ENCODE measurements around the gene SIGLEC8.

The SIGLEC8 gene

DNA sequence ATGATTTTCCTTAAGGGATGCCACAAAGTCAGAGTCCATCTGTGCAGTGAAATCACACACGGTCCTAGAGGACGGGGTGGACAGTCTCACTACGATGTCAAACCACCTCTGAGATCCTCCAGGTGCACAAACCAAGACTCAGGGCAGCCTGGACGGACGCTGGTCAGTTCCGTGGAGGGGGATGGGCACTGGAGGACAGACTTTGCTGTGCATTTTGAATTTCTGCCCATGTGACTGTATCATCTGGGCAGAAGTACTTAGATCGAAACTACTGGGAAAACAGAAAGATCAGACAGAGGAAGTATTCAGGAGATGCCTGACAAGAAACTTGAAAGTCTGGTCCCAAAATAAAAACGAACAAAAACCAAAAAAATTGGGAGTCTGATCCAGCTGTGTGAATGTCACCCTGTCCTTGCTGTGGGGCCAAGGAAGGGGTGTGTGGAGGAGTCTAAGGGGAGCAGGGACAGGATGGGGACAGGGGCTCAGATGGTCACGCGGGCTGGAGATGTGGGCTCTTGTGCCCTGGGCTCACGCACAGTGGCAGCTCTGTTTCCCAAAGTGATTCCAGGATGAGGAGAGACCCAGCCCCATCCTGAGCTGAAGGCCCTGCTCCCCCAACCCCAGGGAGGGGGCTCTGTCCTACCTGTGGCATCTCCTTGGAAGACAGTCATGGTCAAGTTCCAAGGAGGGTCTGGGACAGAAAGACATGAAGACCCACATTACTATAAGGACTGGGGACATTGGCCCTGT is 1.5 kb downstream of the SIGLEC8 start:
- Histone ChIP-seq H2BK120ac (ENCODE audit: insufficient read depth, low read length, poor library complexity) (no peak overlapping the region), H3K79me1 (ENCODE audit: low read length) (peaks cover 1% of the 10 kb centered on the region), H3K9ac (ENCODE audit: low read length) (no peak overlapping the region), H3K18ac (ENCODE audit: low read length) (no peak overlapping the region), H3K14ac (ENCODE audit: low read length) (no peak overlapping the region), H3K4me3 (ENCODE audit: low read depth, low read length) (no peak overlapping the region), H3K4ac (ENCODE audit: low read depth, low read length) (no peak overlapping the region), H3K79me2 (ENCODE audit: control insufficient read depth, insufficient read depth, low read length, poor library complexity) (no peaks in the 10 kb centered on the region), H2AFZ (ENCODE audit: insufficient read depth, low read length, poor library complexity) (no peak overlapping the region), H4K8ac (ENCODE audit: low read depth, low read length) (no peak overlapping the region), H3K36me3 (ENCODE audit: control insufficient read depth in 1 of 2, insufficient read depth in 2 of 2, low read length in 2 of 2) (no peaks in the 10 kb centered on the region), H4K91ac (ENCODE audit: low read depth, low read length) (no peak overlapping the region), H2AK5ac (ENCODE audit: low read length) (no peak overlapping the region), H3K9me3 (ENCODE audit: insufficient read depth, low read depth, low read length) (peaks cover 34% of the 10 kb centered on the region), H2BK12ac (ENCODE audit: low read length) (no peak overlapping the region), H2BK5ac (ENCODE audit: low read depth, low read length, poor library complexity) (no peak overlapping the region), H3K27me3 (ENCODE audit: insufficient read depth, low read length) (no peaks in the 10 kb centered on the region), H3K4me1 (ENCODE audit: control insufficient read depth in 1 of 2, insufficient read depth in 2 of 2, low read length in 2 of 2) (no peaks in the 10 kb centered on the region), H3K27ac (ENCODE audit: low read depth, low read length) (no peak overlapping the region), H4K12ac (ENCODE audit: low read depth, low read length) (no peak overlapping the region), H3K23ac (ENCODE audit: low read length) (no peak overlapping the region), H3K4me2 (ENCODE audit: low read length) (no peak overlapping the region)
- DNase-seq = no peak
- no CpG with 5 or more reads among the region's 11 CpGs for WGBS (ENCODE audit: extremely low coverage, insufficient coverage, insufficient read length)

- Histone ChIP-seq H3K4ac (ENCODE audit: low read depth, low read length) (no peak overlapping the region), H3K79me1 (ENCODE audit: low read length) (no peaks in the 10 kb centered on the region), H4K91ac (ENCODE audit: low read depth, low read length) (no peak overlapping the region), H2BK120ac (ENCODE audit: insufficient read depth, low read length, poor library complexity) (no peak overlapping the region), H2BK12ac (ENCODE audit: low read length) (no peak overlapping the region), H3K18ac (ENCODE audit: low read length) (no peak overlapping the region), H3K4me3 (ENCODE audit: low read depth, low read length) (no peak overlapping the region), H3K27me3 (ENCODE audit: insufficient read depth, low read length) (no peaks in the 10 kb centered on the region), H4K12ac (ENCODE audit: low read depth, low read length) (no peak overlapping the region), H3K9ac (ENCODE audit: low read length) (no peak overlapping the region), H3K14ac (ENCODE audit: low read length) (no peak overlapping the region), H2AK5ac (ENCODE audit: low read length) (no peak overlapping the region), H2BK5ac (ENCODE audit: low read depth, low read length, poor library complexity) (no peak overlapping the region), H3K9me3 (ENCODE audit: insufficient read depth, low read depth, low read length) (peaks cover 29% of the 10 kb centered on the region), H3K79me2 (ENCODE audit: control insufficient read depth, insufficient read depth, low read length, poor library complexity) (no peaks in the 10 kb centered on the region), H4K8ac (ENCODE audit: low read depth, low read length) (no peak overlapping the region), H3K4me1 (ENCODE audit: control insufficient read depth in 1 of 2, insufficient read depth in 2 of 2, low read length in 2 of 2) (no peaks in the 10 kb centered on the region), H3K23ac (ENCODE audit: low read length) (no peak overlapping the region), H3K27ac (ENCODE audit: low read depth, low read length) (no peak overlapping the region), H2AFZ (ENCODE audit: insufficient read depth, low read length, poor library complexity) (no peak overlapping the region), H3K36me3 (ENCODE audit: control insufficient read depth in 1 of 2, insufficient read depth in 2 of 2, low read length in 2 of 2) (no peaks in the 10 kb centered on the region), H3K4me2 (ENCODE audit: low read length) (no peak overlapping the region)
- DNase-seq = no peak
- no CpG with 5 or more reads among the region's 5 CpGs for WGBS (ENCODE audit: extremely low coverage, insufficient coverage, insufficient read length)
Observed at GRCh38 chr19:51450730-51451307, 7.4 kb downstream of the SIGLEC8 start.

- no CpG with 5 or more reads among the region's 13 CpGs for WGBS (ENCODE audit: extremely low coverage, insufficient coverage, insufficient read length)
- Histone ChIP-seq H3K4me3 (ENCODE audit: low read depth, low read length) (no peak overlapping the region), H2BK5ac (ENCODE audit: low read depth, low read length, poor library complexity) (no peak overlapping the region), H3K14ac (ENCODE audit: low read length) (no peak overlapping the region), H2BK120ac (ENCODE audit: insufficient read depth, low read length, poor library complexity) (no peak overlapping the region), H3K9me3 (ENCODE audit: insufficient read depth, low read depth, low read length) (peaks cover 23% of the 10 kb centered on the region), H3K79me2 (ENCODE audit: control insufficient read depth, insufficient read depth, low read length, poor library complexity) (no peaks in the 10 kb centered on the region), H3K4me1 (ENCODE audit: control insufficient read depth in 1 of 2, insufficient read depth in 2 of 2, low read length in 2 of 2) (no peaks in the 10 kb centered on the region), H3K4ac (ENCODE audit: low read depth, low read length) (no peak overlapping the region), H2AK5ac (ENCODE audit: low read length) (no peak overlapping the region), H3K27ac (ENCODE audit: low read depth, low read length) (no peak overlapping the region), H4K8ac (ENCODE audit: low read depth, low read length) (no peak overlapping the region), H4K91ac (ENCODE audit: low read depth, low read length) (no peak overlapping the region), H2BK12ac (ENCODE audit: low read length) (no peak overlapping the region), H4K12ac (ENCODE audit: low read depth, low read length) (no peak overlapping the region), H3K9ac (ENCODE audit: low read length) (no peak overlapping the region), H3K18ac (ENCODE audit: low read length) (no peak overlapping the region), H2AFZ (ENCODE audit: insufficient read depth, low read length, poor library complexity) (no peak overlapping the region), H3K27me3 (ENCODE audit: insufficient read depth, low read length) (no peaks in the 10 kb centered on the region), H3K4me2 (ENCODE audit: low read length) (no peak overlapping the region), H3K23ac (ENCODE audit: low read length) (no peak overlapping the region), H3K79me1 (ENCODE audit: low read length) (no peaks in the 10 kb centered on the region), H3K36me3 (ENCODE audit: control insufficient read depth in 1 of 2, insufficient read depth in 2 of 2, low read length in 2 of 2) (no peaks in the 10 kb centered on the region)
- no peak for DNase-seq
Observed at GRCh38 chr19:51448411-51449016, 9.7 kb downstream of the SIGLEC8 start.

GRCh38 chr19:51448011-51448410 is 10.2 kb downstream of the SIGLEC8 start:
- no peak overlapping the region for H2BK120ac ChIP-seq (ENCODE audit: insufficient read depth, low read length, poor library complexity)
- H3K14ac ChIP-seq (ENCODE audit: low read length) = no peak overlapping the region
- no peak overlapping the region for H3K4me3 ChIP-seq (ENCODE audit: low read depth, low read length)
- no peak overlapping the region for H3K27ac ChIP-seq (ENCODE audit: low read depth, low read length)
- H2BK5ac ChIP-seq (ENCODE audit: low read depth, low read length, poor library complexity) = no peak overlapping the region
- H2AFZ ChIP-seq (ENCODE audit: insufficient read depth, low read length, poor library complexity) = no peak overlapping the region
- H3K9me3 ChIP-seq (ENCODE audit: insufficient read depth, low read depth, low read length) = peaks cover 22% of the 10 kb centered on the region
- H2AK5ac ChIP-seq (ENCODE audit: low read length) = no peak overlapping the region
- no peak overlapping the region for H4K12ac ChIP-seq (ENCODE audit: low read depth, low read length)
- H3K79me1 ChIP-seq (ENCODE audit: low read length) = no peaks in the 10 kb centered on the region
- H4K91ac ChIP-seq (ENCODE audit: low read depth, low read length) = no peak overlapping the region
- no peaks in the 10 kb centered on the region for H3K4me1 ChIP-seq (ENCODE audit: control insufficient read depth in 1 of 2, insufficient read depth in 2 of 2, low read length in 2 of 2)
- H4K8ac ChIP-seq (ENCODE audit: low read depth, low read length) = no peak overlapping the region
- no peak overlapping the region for H3K9ac ChIP-seq (ENCODE audit: low read length)
- WGBS (ENCODE audit: extremely low coverage, insufficient coverage, insufficient read length) = no CpG with 5 or more reads among the region's 7 CpGs
- no peak overlapping the region for H3K4ac ChIP-seq (ENCODE audit: low read depth, low read length)
- no peak overlapping the region for H2BK12ac ChIP-seq (ENCODE audit: low read length)
- H3K79me2 ChIP-seq (ENCODE audit: control insufficient read depth, insufficient read depth, low read length, poor library complexity) = no peaks in the 10 kb centered on the region
- DNase-seq = no peak
- H3K4me2 ChIP-seq (ENCODE audit: low read length) = no peak overlapping the region
- no peak overlapping the region for H3K18ac ChIP-seq (ENCODE audit: low read length)
- H3K27me3 ChIP-seq (ENCODE audit: insufficient read depth, low read length) = no peaks in the 10 kb centered on the region
- H3K23ac ChIP-seq (ENCODE audit: low read length) = no peak overlapping the region
- no peaks in the 10 kb centered on the region for H3K36me3 ChIP-seq (ENCODE audit: control insufficient read depth in 1 of 2, insufficient read depth in 2 of 2, low read length in 2 of 2)

Data from trophoblast cell (in vitro differentiated cells and primary cell).